ENCODE results near the gene TNS3.

DNA sequence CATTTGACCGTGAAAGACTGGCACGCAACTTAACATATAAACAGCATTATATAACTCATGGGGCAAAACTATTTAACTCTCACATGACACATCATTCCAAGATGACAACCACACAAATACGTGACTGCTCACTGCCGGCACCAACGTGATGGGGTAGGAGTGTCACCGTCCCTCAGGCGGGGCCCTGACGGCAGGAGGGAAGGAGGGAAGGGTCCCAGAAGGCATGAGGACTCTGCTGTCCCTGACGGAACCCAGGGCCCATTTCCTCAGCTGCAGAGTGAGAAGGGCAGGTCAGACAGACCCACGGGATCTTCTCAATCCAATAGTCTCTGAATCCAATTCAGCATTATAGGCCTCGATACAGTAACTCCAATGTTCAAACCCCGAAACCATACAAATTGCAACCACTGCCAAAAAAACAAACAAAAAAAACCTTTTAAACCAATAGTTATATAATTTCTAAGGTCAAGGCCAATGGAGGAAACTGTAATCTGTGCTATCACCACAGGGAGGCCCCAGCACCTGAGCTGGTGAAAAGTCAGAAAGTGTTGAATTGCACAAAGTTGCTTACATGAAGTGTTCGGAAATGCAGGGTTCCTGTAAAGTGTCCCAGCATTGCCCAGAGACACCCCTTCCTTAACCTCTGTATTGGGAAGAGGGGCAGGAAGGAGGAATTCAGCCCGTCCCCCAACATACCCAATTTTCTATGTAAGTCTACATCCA is 137.4 kb downstream of the TNS3 start:
- TF ChIP-seq POLR2AphosphoS5 (IDR thresholded peaks at IDR 0.05; ENCODE audit: borderline replicate concordance, low read depth, low read length) (no peak), EZH2 (IDR thresholded peaks at IDR 0.05) (no peak)
